HepG2 (cell line): ENCODE measurements around the gene PODXL2. TPM values are rescaled to one million over a fixed set of nuclear protein-coding genes. Genes with fewer than 3 reads are reported as not detected.

Experiments used
- ETV6 ChIP-seq: sonication (generic); formaldehyde crosslinking; conservative IDR thresholded peaks from 2 replicates; pipeline ENCODE4 v1.4.0; 2020; ENCODE audit warnings: missing genetic modification reagents
- FOXJ3 ChIP-seq: sonication (generic); formaldehyde crosslinking; IDR thresholded peaks from 2 replicates; pipeline ENCODE4 v1.4.0; 2020; ENCODE audit warnings: missing genetic modification reagents, mild to moderate bottlenecking, borderline replicate concordance
- GABPB1 ChIP-seq: IDR thresholded peaks from 2 replicates; pipeline ENCODE4 v1.6.1; 2016; ENCODE audit warnings: mild to moderate bottlenecking, missing genetic modification reagents, moderate library complexity, missing compliant biosample characterization
- JUNB ChIP-seq: sonication (generic); formaldehyde crosslinking; IDR thresholded peaks from 2 replicates; pipeline ENCODE4 v1.8.0; 2022; ENCODE audit warnings: missing genetic modification reagents, mild to moderate bottlenecking, borderline replicate concordance
- MATR3 ChIP-seq: sonication (generic); formaldehyde crosslinking; IDR thresholded peaks from 2 replicates; pipeline ENCODE4 v1.4.0; 2020; ENCODE audit warnings: missing genetic modification reagents
- MTA1 ChIP-seq: sonication (generic); formaldehyde crosslinking; IDR thresholded peaks from 2 replicates; pipeline ENCODE4 v1.4.0; 2020; ENCODE audit warnings: missing genetic modification reagents, mild to moderate bottlenecking, borderline replicate concordance
- RBM22 ChIP-seq: fragments of 200-400 bp; formaldehyde crosslinking; optimal IDR thresholded peaks from 2 replicates; pipeline ENCODE3; 2017; ENCODE audit warnings: mild to moderate bottlenecking, low read length, moderate library complexity
- SETDB1 ChIP-seq: sonication (generic); formaldehyde crosslinking; IDR thresholded peaks from 2 replicates; pipeline ENCODE4 v1.5.1; 2020; ENCODE audit warnings: missing genetic modification reagents, mild to moderate bottlenecking, borderline replicate concordance
- SOX5 ChIP-seq: IDR thresholded peaks from 2 replicates; pipeline ENCODE4 v1.6.1; 2016; ENCODE audit warnings: borderline replicate concordance
- TBX3 ChIP-seq: fragments of 450-650 bp; IDR thresholded peaks from 2 replicates; pipeline ENCODE4 v1.6.1; 2017; ENCODE audit warnings: antibody characterized with exemption, mild to moderate bottlenecking, inconsistent platforms, borderline replicate concordance
- U2AF2 ChIP-seq: fragments of 200-400 bp; formaldehyde crosslinking; IDR thresholded peaks from 2 replicates; pipeline ENCODE4 v1.6.1; 2017; ENCODE audit warnings: low read depth, mild to moderate bottlenecking, low read length
- ZNF20 ChIP-seq: sonication (generic); formaldehyde crosslinking; IDR thresholded peaks from 2 replicates; pipeline ENCODE4 v1.4.0; 2020; ENCODE audit warnings: mild to moderate bottlenecking, moderate library complexity, missing genetic modification reagents
- ZNF207 ChIP-seq: fragments of 450-650 bp; IDR thresholded peaks from 2 replicates; pipeline ENCODE4 v1.6.1; 2016; ENCODE audit warnings: antibody characterized with exemption, borderline replicate concordance
- ZNF24 ChIP-seq: fragments of 450-650 bp; IDR thresholded peaks from 2 replicates; pipeline ENCODE4 v1.6.1; 2017; ENCODE audit warnings: antibody characterized with exemption, mild to moderate bottlenecking
- ZNF350 ChIP-seq: sonication (generic); formaldehyde crosslinking; IDR thresholded peaks from 2 replicates; pipeline ENCODE4 v1.4.0; 2020; ENCODE audit warnings: mild to moderate bottlenecking, low read depth, missing genetic modification reagents, borderline replicate concordance
- ZNF563 ChIP-seq: sonication (generic); formaldehyde crosslinking; IDR thresholded peaks from 2 replicates; pipeline ENCODE4 v1.8.0; 2022; ENCODE audit warnings: mild to moderate bottlenecking, moderate library complexity, missing genetic modification reagents
- ZNF577 ChIP-seq: sonication (generic); formaldehyde crosslinking; IDR thresholded peaks from 2 replicates; pipeline ENCODE4 v1.4.0; 2020; ENCODE audit warnings: mild to moderate bottlenecking, low read depth, missing genetic modification reagents, borderline replicate concordance
- ZNF598 ChIP-seq: sonication (generic); formaldehyde crosslinking; IDR thresholded peaks from 2 replicates; pipeline ENCODE4 v1.5.1; 2020; ENCODE audit warnings: mild to moderate bottlenecking, missing genetic modification reagents, borderline replicate concordance
- ZNF772 ChIP-seq: sonication (generic); formaldehyde crosslinking; IDR thresholded peaks from 2 replicates; pipeline ENCODE4 v1.5.0; 2020; ENCODE audit warnings: mild to moderate bottlenecking, missing genetic modification reagents
- ZNF839 ChIP-seq: sonication (generic); formaldehyde crosslinking; IDR thresholded peaks from 2 replicates; pipeline ENCODE4 v1.4.0; 2020; ENCODE audit warnings: missing genetic modification reagents, mild to moderate bottlenecking, borderline replicate concordance
- ZSCAN22 ChIP-seq: sonication (generic); formaldehyde crosslinking; IDR thresholded peaks from 2 replicates; pipeline ENCODE4 v1.4.0; 2020; ENCODE audit warnings: mild to moderate bottlenecking, missing genetic modification reagents
- polyA plus RNA-seq, 8 experiments: library from polyadenylated mRNA; depleted of rRNA in 3 of 8; stranded (reverse) in 7 of 8; unstranded in 1 of 8; fragments of >200 nt; fragmentation: Illumina TruSeq in 4 of 8; extraction: Trizol in 4 of 8; gene quantifications; 2 replicates each; pipeline versions ENCODE4 v1.2.1 to v1.2.3, GENCODE V29; 2011 to 2016; ENCODE audit warnings: low read depth in 4 of 8, missing spikeins in 1 of 8, mixed read lengths in 1 of 8; ENCODE audit not compliant: insufficient read depth in 1 of 8
- total RNA-seq, 5 experiments: library from RNA; depleted of rRNA; stranded (reverse); fragments of >200 nt; fragmentation: Illumina TruSeq; extraction: Trizol; gene quantifications; 2 replicates each; pipeline ENCODE4 v1.2.3, GENCODE V29; 2016; ENCODE audit warnings: low read depth in 1 of 5
- TF ChIP-seq, protein P1 (sequence below): sonication (generic); formaldehyde crosslinking; IDR thresholded peaks from 2 replicates; pipeline ENCODE4 v1.4.0; 2020; ENCODE audit warnings: mild to moderate bottlenecking, missing genetic modification reagents
- TF ChIP-seq, protein P2 (sequence below): sonication (generic); formaldehyde crosslinking; conservative IDR thresholded peaks from 2 replicates; pipeline ENCODE4 v1.5.0; 2020; ENCODE audit warnings: missing genetic modification reagents
- TF ChIP-seq, protein P3 (sequence below): sonication (generic); formaldehyde crosslinking; conservative IDR thresholded peaks from 2 replicates; pipeline ENCODE4 v1.4.0; 2020; ENCODE audit warnings: missing genetic modification reagents

Gene PODXL2
- total and polyA plus RNA-seq, 2 of the 13 experiments (the other 11 are each of a cell fraction or from before 2014, with no cell fraction given), result 20.4 to 25.1 TPM

DNA sequence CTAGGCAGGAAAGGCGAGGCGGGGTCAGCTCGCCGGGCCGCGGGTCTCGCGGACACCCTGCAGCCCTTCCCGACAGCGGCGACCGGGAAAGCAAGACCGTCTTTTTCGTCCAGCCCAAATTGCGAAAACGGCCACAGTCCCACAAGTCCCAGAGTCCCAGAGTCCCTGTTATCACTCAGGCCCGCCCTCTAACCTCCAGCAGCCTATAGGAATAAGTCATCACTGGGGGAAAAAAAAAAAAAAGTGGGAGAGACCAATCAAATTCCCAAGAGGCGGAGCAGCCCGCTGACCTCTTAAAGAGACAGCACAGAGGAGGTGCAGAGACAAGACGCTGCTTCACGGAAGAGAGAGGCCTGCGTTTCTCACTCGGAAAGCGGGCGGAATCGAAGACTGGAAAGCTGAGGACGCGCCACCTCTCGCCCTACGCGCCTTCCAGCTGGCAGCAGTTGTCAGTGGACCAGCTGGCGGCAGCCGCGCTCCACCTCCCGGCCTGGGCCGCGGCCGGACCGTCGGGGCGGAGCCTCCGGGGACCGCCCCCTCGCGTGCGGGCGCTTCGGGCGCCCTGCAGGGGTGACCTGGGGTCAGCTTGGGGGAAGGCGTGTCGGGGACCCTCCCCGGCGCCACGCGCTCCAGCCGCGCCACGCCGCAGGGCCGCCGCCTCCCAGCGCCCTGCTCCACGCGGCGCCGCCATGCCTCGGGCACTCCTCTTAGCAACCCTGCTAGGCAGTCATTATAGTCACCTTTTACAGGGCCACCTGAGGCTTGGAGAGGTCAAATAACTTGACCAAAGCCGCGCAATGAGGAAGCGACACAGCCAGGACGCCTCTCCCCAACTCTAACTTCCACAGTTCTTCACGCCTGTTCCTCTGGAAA is 38.2 kb upstream of the PODXL2 start, which contains the start of gene TPRA1 (continued):
- TF ChIP-seq, protein P1, sequence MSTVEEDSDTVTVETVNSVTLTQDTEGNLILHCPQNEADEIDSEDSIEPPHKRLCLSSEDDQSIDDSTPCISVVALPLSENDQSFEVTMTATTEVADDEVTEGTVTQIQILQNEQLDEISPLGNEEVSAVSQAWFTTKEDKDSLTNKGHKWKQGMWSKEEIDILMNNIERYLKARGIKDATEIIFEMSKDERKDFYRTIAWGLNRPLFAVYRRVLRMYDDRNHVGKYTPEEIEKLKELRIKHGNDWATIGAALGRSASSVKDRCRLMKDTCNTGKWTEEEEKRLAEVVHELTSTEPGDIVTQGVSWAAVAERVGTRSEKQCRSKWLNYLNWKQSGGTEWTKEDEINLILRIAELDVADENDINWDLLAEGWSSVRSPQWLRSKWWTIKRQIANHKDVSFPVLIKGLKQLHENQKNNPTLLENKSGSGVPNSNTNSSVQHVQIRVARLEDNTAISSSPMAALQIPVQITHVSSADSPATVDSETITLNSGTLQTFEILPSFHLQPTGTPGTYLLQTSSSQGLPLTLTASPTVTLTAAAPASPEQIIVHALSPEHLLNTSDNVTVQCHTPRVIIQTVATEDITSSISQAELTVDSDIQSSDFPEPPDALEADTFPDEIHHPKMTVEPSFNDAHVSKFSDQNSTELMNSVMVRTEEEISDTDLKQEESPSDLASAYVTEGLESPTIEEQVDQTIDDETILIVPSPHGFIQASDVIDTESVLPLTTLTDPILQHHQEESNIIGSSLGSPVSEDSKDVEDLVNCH, result no peak
- TF ChIP-seq, protein P2, sequence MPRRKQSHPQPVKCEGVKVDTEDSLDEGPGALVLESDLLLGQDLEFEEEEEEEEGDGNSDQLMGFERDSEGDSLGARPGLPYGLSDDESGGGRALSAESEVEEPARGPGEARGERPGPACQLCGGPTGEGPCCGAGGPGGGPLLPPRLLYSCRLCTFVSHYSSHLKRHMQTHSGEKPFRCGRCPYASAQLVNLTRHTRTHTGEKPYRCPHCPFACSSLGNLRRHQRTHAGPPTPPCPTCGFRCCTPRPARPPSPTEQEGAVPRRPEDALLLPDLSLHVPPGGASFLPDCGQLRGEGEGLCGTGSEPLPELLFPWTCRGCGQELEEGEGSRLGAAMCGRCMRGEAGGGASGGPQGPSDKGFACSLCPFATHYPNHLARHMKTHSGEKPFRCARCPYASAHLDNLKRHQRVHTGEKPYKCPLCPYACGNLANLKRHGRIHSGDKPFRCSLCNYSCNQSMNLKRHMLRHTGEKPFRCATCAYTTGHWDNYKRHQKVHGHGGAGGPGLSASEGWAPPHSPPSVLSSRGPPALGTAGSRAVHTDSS (CRISPR knock-in tag), result no peak
- TF ChIP-seq ZNF772 (CRISPR knock-in tag) (peak; percentile 95; the same call in 1 of the 2 replicates), TBX3 (no peak), ZNF207 (no peak), SETDB1 (CRISPR knock-in tag) (no peak), ZNF350 (CRISPR knock-in tag) (peak; percentile 25; the same call in 1 of the 2 replicates), FOXJ3 (CRISPR knock-in tag) (no peak; the same call in 1 of the 2 replicates), ZNF598 (CRISPR knock-in tag) (no peak), SOX5 (CRISPR knock-in tag) (0 out of 2 replicates have a peak, but pooled peaks have one; percentile 17), ZNF24 (no peak), JUNB (CRISPR knock-in tag) (no peak), MATR3 (CRISPR knock-in tag) (no peak), ETV6 (no peak), ZNF20 (CRISPR knock-in tag) (no peak), ZNF563 (peak; percentile 70), ZSCAN22 (no peak), U2AF2 (no peak), RBM22 (no peak), ZNF839 (no peak), MTA1 (no peak; the same call in 1 of the 2 replicates), ZNF577 (no peak), GABPB1 (CRISPR knock-in tag) (peak; percentile 61)
- TF ChIP-seq, protein P3, sequence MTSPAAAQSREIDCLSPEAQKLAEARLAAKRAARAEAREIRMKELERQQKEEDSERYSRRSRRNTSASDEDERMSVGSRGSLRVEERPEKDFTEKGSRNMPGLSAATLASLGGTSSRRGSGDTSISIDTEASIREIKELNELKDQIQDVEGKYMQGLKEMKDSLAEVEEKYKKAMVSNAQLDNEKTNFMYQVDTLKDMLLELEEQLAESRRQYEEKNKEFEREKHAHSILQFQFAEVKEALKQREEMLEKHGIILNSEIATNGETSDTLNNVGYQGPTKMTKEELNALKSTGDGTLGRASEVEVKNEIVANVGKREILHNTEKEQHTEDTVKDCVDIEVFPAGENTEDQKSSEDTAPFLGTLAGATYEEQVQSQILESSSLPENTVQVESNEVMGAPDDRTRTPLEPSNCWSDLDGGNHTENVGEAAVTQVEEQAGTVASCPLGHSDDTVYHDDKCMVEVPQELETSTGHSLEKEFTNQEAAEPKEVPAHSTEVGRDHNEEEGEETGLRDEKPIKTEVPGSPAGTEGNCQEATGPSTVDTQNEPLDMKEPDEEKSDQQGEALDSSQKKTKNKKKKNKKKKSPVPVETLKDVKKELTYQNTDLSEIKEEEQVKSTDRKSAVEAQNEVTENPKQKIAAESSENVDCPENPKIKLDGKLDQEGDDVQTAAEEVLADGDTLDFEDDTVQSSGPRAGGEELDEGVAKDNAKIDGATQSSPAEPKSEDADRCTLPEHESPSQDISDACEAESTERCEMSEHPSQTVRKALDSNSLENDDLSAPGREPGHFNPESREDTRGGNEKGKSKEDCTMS (CRISPR knock-in tag), result no peak
